ENCODE measurements around the gene TRIM62. TPM values are rescaled to one million over a fixed set of nuclear protein-coding genes. Genes with fewer than 3 reads are reported as not detected.

The TRIM62 gene
- total RNA-seq, 1 donor, result 12.3 TPM

DNA sequence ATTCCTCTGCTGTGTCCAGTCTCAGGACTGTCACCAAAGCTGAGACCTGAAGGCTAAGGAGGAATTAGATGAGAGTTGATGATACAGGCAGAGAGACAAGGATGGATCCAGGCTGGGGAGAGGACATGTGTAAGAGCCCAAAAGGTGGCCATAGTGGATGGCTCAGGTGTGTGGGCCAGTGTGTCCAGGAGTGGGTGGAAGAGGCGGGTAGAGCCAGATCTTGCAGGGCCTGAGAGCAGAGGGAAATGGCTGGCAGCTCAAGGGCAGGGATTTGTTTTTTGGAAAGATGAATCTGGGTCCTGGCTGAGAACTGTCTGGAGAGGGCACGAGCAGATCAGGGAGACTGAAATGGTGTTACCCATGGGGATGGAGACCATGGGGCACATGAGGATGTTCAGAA lies 62.8 kb downstream of the TRIM62 start:
- Histone ChIP-seq H3K27me3 (ENCODE audit: insufficient read depth, low read length) (no peaks in the 10 kb centered on the region), H3K79me2 (ENCODE audit: insufficient read depth, low read length) (no peaks in the 10 kb centered on the region), H3K4me3 (ENCODE audit: insufficient read depth, low read length) (no peak overlapping the region), H3K27ac (ENCODE audit: low read depth, low read length) (no peak overlapping the region), H4K20me1 (ENCODE audit: insufficient read depth, low read length) (no peaks in the 10 kb centered on the region), H3K9me3 (ENCODE audit: low read depth, low read length) (no peaks in the 10 kb centered on the region), H3K4me2 (ENCODE audit: insufficient read depth, low read length) (no peak overlapping the region), H3K4me1 (ENCODE audit: insufficient read depth, low read length) (no peaks in the 10 kb centered on the region), H3K36me3 (ENCODE audit: insufficient read depth, low read length) (no peaks in the 10 kb centered on the region), H2AFZ (ENCODE audit: low read length) (no peak overlapping the region)
- TF ChIP-seq, protein P1, sequence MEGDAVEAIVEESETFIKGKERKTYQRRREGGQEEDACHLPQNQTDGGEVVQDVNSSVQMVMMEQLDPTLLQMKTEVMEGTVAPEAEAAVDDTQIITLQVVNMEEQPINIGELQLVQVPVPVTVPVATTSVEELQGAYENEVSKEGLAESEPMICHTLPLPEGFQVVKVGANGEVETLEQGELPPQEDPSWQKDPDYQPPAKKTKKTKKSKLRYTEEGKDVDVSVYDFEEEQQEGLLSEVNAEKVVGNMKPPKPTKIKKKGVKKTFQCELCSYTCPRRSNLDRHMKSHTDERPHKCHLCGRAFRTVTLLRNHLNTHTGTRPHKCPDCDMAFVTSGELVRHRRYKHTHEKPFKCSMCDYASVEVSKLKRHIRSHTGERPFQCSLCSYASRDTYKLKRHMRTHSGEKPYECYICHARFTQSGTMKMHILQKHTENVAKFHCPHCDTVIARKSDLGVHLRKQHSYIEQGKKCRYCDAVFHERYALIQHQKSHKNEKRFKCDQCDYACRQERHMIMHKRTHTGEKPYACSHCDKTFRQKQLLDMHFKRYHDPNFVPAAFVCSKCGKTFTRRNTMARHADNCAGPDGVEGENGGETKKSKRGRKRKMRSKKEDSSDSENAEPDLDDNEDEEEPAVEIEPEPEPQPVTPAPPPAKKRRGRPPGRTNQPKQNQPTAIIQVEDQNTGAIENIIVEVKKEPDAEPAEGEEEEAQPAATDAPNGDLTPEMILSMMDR (IDR thresholded peaks at IDR 0.05; ENCODE audit: extremely low read depth, low read depth, low read length), result no peak
- peak; percentile 59 for DNase-seq (ENCODE audit: insufficient read length, low spot score, missing footprints)

DNA sequence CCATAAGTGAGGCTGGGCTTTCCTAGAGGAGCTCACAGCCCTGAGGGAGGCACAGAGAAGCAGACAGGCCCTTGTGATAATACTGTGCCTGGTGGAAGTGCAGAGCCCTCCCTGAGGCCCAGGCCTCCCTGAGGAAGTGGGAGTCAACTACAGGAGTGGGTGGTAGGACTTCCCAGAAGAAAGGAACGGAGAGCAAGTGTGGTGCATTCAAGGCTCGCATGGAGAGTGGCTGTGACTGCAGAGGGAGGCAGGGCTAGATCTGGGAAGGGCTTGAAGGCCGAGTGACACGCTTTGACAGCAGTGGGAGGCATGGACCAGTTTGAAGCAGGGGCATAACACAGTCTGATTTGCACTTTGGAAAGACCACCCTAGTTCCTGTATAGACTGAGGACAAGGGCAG lies 63.6 kb downstream of the TRIM62 start:
- no peak for DNase-seq (ENCODE audit: insufficient read length, low spot score, missing footprints)
- Histone ChIP-seq H3K27me3 (ENCODE audit: insufficient read depth, low read length) (no peaks in the 10 kb centered on the region), H4K20me1 (ENCODE audit: insufficient read depth, low read length) (no peaks in the 10 kb centered on the region), H3K4me3 (ENCODE audit: insufficient read depth, low read length) (no peak overlapping the region), H3K36me3 (ENCODE audit: insufficient read depth, low read length) (no peaks in the 10 kb centered on the region), H3K4me2 (ENCODE audit: insufficient read depth, low read length) (no peak overlapping the region), H3K4me1 (ENCODE audit: insufficient read depth, low read length) (no peaks in the 10 kb centered on the region), H2AFZ (ENCODE audit: low read length) (no peak overlapping the region), H3K9me3 (ENCODE audit: low read depth, low read length) (no peaks in the 10 kb centered on the region), H3K79me2 (ENCODE audit: insufficient read depth, low read length) (no peaks in the 10 kb centered on the region), H3K27ac (ENCODE audit: low read depth, low read length) (no peak overlapping the region)
- TF ChIP-seq, protein P1 (IDR thresholded peaks at IDR 0.05; ENCODE audit: extremely low read depth, low read depth, low read length), result no peak

DNA sequence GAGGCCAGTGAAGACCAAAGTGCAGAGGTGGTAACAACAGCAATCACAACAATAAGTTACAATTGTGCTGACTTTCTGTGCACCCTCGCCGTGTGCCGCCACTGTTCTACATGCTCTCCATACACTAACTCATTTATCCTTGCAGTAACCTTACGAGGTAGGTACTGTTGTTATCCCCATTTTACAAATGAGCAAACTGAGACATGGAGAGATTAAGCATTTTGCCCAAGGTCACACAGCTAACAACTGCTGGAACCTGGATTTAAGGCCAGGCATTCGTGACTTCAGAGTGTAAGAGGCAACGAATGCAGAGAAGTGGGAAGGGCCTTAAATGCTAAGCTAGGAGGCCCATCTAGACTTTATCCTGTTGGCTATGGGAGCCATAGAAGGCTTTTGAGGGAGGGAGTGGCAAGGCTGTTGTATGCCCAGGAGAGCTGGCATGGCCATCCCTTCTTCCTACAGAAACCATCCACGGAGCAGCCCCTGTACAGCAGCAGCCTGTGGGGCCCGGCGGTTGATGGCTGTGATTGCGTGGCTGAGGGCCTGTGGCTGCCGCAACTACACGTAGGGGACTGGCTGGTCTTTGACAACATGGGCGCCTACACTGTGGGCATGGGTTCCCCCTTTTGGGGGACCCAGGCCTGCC lies 64.3 kb downstream of the TRIM62 start:
- no peaks in the 10 kb centered on the region for H3K36me3 ChIP-seq (ENCODE audit: insufficient read depth, low read length)
- no peak overlapping the region for H3K4me2 ChIP-seq (ENCODE audit: insufficient read depth, low read length)
- no peak overlapping the region for H3K27ac ChIP-seq (ENCODE audit: low read depth, low read length)
- no peaks in the 10 kb centered on the region for H3K27me3 ChIP-seq (ENCODE audit: insufficient read depth, low read length)
- no peak overlapping the region for H2AFZ ChIP-seq (ENCODE audit: low read length)
- H3K79me2 ChIP-seq (ENCODE audit: insufficient read depth, low read length), result no peaks in the 10 kb centered on the region
- TF ChIP-seq, protein P1 (IDR thresholded peaks at IDR 0.05; ENCODE audit: extremely low read depth, low read depth, low read length), result no peak
- peak; percentile 66 for DNase-seq (ENCODE audit: insufficient read length, low spot score, missing footprints)
- H3K9me3 ChIP-seq (ENCODE audit: low read depth, low read length), result no peaks in the 10 kb centered on the region
- H3K4me1 ChIP-seq (ENCODE audit: insufficient read depth, low read length), result no peaks in the 10 kb centered on the region
- H3K4me3 ChIP-seq (ENCODE audit: insufficient read depth, low read length), result no peak overlapping the region
- H4K20me1 ChIP-seq (ENCODE audit: insufficient read depth, low read length), result no peaks in the 10 kb centered on the region

DNA sequence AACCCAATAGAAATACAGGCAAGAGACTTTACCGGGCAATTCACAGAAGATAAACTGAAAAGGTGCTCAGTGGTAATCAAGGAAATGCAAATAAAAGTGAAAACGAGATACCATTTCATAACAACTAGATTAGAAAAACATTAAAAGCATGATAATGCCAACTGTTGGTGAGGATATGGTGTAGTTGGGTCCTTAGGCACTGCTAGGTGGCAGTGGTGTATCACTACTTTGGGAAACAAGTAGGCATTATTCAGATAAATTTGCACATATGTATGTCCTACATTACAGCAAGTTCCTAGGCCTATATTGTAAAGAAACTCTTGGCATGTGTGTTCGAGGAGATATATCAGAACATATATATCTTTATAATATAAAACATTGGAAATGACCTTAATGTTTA lies 69.9 kb downstream of the TRIM62 start:
- Histone ChIP-seq H3K4me3 (ENCODE audit: insufficient read depth, low read length) (no peak overlapping the region), H4K20me1 (ENCODE audit: insufficient read depth, low read length) (no peaks in the 10 kb centered on the region), H3K4me1 (ENCODE audit: insufficient read depth, low read length) (no peaks in the 10 kb centered on the region), H3K4me2 (ENCODE audit: insufficient read depth, low read length) (no peak overlapping the region), H3K36me3 (ENCODE audit: insufficient read depth, low read length) (no peaks in the 10 kb centered on the region), H3K79me2 (ENCODE audit: insufficient read depth, low read length) (no peaks in the 10 kb centered on the region), H3K9me3 (ENCODE audit: low read depth, low read length) (no peaks in the 10 kb centered on the region), H3K27ac (ENCODE audit: low read depth, low read length) (no peak overlapping the region), H2AFZ (ENCODE audit: low read length) (no peak overlapping the region), H3K27me3 (ENCODE audit: insufficient read depth, low read length) (no peaks in the 10 kb centered on the region)
- DNase-seq (ENCODE audit: insufficient read length, low spot score, missing footprints), result peak; percentile 58
- TF ChIP-seq, protein P1 (IDR thresholded peaks at IDR 0.05; ENCODE audit: extremely low read depth, low read depth, low read length), result peak; percentile 56

Data from osteoblast (primary cell).